B cell (primary cell): ENCODE results near the gene ZFPM1. TPM values are rescaled to one million over a fixed set of nuclear protein-coding genes. Genes with fewer than 3 reads are reported as not detected.

Experiments
- ATAC-seq: fragments of 200-7000 bp; cut with Tn5 transposase; one replicate; pipeline ENCODE4 v1.10.0; 2021; ENCODE audit warnings: low read depth, mild to moderate bottlenecking, moderate number of reproducible peaks, moderate library complexity
- CTCF ChIA-PET: fragments of 350-600 bp; sonication (Branson Sonifier 250); formaldehyde crosslinking; loops from one replicate; lab custom pipeline; 2021; ENCODE audit warnings: antibody characterized with exemption, inconsistent platforms; lab: Charles Lee
- POLR2A ChIA-PET: fragments of 350-600 bp; sonication (Branson Sonifier 250); formaldehyde crosslinking; loops from one replicate; lab custom pipeline; 2021; ENCODE audit warnings: antibody characterized with exemption; lab: Charles Lee
- DNase-seq: peaks from one replicate; pipeline ENCODE4 v3.0.0; 2013
- H2AFZ ChIP-seq: 2 replicates; pipeline ENCODE4 v1.6.1; 2012; ENCODE audit warnings: mild to moderate bottlenecking, low read depth, low read length; ENCODE audit not compliant: insufficient read depth, poor library complexity, severe bottlenecking
- H3K27ac ChIP-seq, 2 donors: 1 replicate in 1 of 2; 2 replicates in 1 of 2; pipeline ENCODE4 v1.5.1; 2012 to 2013; ENCODE audit warnings: low read length in 2 of 2, mild to moderate bottlenecking in 2 of 2, moderate library complexity in 1 of 2
- H3K27me3 ChIP-seq, 4 experiments: fragments of 200-600 bp in 1 of 4; sonication (generic) in 1 of 4; replicated peaks in 1 of 4; 1 replicate in 2 of 4; 2 replicates in 2 of 4; pipeline versions ENCODE4 v1.6.1 to v1.7.0; 2013 to 2016; ENCODE audit warnings: low read length in 3 of 4, mild to moderate bottlenecking in 2 of 4, mixed read lengths in 1 of 4, moderate library complexity in 1 of 4; ENCODE audit not compliant: insufficient read depth in 4 of 4, control insufficient read depth in 3 of 4; ENCODE audit errors: control extremely low read depth in 1 of 4
- H3K36me3 ChIP-seq, 2 experiments: replicated peaks in 1 of 2; 1 replicate in 1 of 2; 2 replicates in 1 of 2; pipeline versions ENCODE4 v1.6.1 to v1.7.1; 2013; ENCODE audit warnings: low read length in 1 of 2; ENCODE audit not compliant: insufficient read depth in 2 of 2, control insufficient read depth in 1 of 2; ENCODE audit errors: control extremely low read depth in 1 of 2, extremely low read depth in 1 of 2
- H3K4me1 ChIP-seq, 2 donors: fragments of 200-600 bp in 1 of 2; sonication (generic) in 1 of 2; 1 replicate in 1 of 2; 2 replicates in 1 of 2; pipeline versions ENCODE4 v1.5.1 to v1.6.1; 2013 to 2017; ENCODE audit warnings: low read length in 2 of 2; ENCODE audit not compliant: control insufficient read depth in 2 of 2, insufficient read depth in 2 of 2
- H3K4me2 ChIP-seq: replicated peaks from 2 replicates; pipeline ENCODE3; 2012; ENCODE audit warnings: mild to moderate bottlenecking, low read depth, low read length; ENCODE audit not compliant: poor library complexity, severe bottlenecking
- H3K4me3 ChIP-seq, 5 experiments: fragments of 200-600 bp in 1 of 5; sonication (generic) in 1 of 5; 1 replicate in 3 of 5; 2 replicates in 2 of 5; pipeline versions ENCODE4 v1.5.1 to v1.7.0; 2011 to 2016; ENCODE audit warnings: low read length in 4 of 5, mild to moderate bottlenecking in 4 of 5, low read depth in 2 of 5, control low read depth in 1 of 5, moderate library complexity in 1 of 5; ENCODE audit not compliant: insufficient read depth in 1 of 5; ENCODE audit errors: control extremely low read depth in 1 of 5, extremely low read depth in 1 of 5
- H3K79me2 ChIP-seq: fragments of 200-600 bp; sonication (generic); one replicate; pipeline ENCODE4 v1.6.0; 2016; ENCODE audit warnings: low read length; ENCODE audit not compliant: control insufficient read depth, insufficient read depth
- H3K9ac ChIP-seq: fragments of 200-600 bp; sonication (generic); 2 replicates; pipeline ENCODE4 v1.6.1; 2017; ENCODE audit warnings: mild to moderate bottlenecking, low read length, moderate library complexity
- H3K9me3 ChIP-seq, 3 donors: one replicate each; pipeline versions ENCODE4 v1.6.1 to v1.7.1; 2013; ENCODE audit warnings: low read length in 2 of 3; ENCODE audit not compliant: control insufficient read depth in 2 of 3, insufficient read depth in 1 of 3; ENCODE audit errors: control extremely low read depth in 1 of 3
- H4K20me1 ChIP-seq: 2 replicates; pipeline ENCODE4 v1.6.0; 2012; ENCODE audit warnings: mild to moderate bottlenecking, low read length; ENCODE audit not compliant: insufficient read depth, control insufficient read depth, poor library complexity, severe bottlenecking
- H3K27ac Mint-ChIP-seq: one replicate; pipeline ENCODE4 v1.8.0; 2021; ENCODE audit warnings: mixed read lengths
- H3K27me3 Mint-ChIP-seq: one replicate; pipeline ENCODE4 v1.8.0; 2021; ENCODE audit warnings: mixed read lengths
- H3K4me1 Mint-ChIP-seq: one replicate; pipeline ENCODE4 v1.8.0; 2021; ENCODE audit warnings: mixed read lengths
- H3K4me3 Mint-ChIP-seq: one replicate; pipeline ENCODE4 v1.8.0; 2021; ENCODE audit warnings: mixed read lengths
- H3K9me3 Mint-ChIP-seq: one replicate; pipeline ENCODE4 v1.8.0; 2022; ENCODE audit warnings: mixed read lengths; ENCODE audit not compliant: insufficient read depth
- CTCF ChIP-seq: fragments of 200-600 bp; IDR thresholded peaks from one replicate; pipeline ENCODE4 v1.8.0; 2022; ENCODE audit warnings: antibody characterized with exemption, mild to moderate bottlenecking
- EZH2 ChIP-seq: IDR thresholded peaks from 2 replicates; pipeline ENCODE4 v1.6.1; 2012; ENCODE audit warnings: borderline replicate concordance, low read depth, mild to moderate bottlenecking, moderate library complexity, low read length; ENCODE audit not compliant: insufficient read depth, poor library complexity, severe bottlenecking
- WGBS: methylation state at CpG from one replicate; pipeline ENCODE4 v1.1.5; 2013; ENCODE audit warnings: missing lambda C conversion rate; ENCODE audit not compliant: insufficient coverage; 5-methylcytosine and 5-hydroxymethylcytosine counted together
- intact Hi-C: fragments of 100-400 bp; cut with micrococcal nuclease; formaldehyde crosslinking; loops from one replicate; pipeline ENCODE4 v1.10.0; 2022
- polyA plus RNA-seq: library from polyadenylated mRNA; depleted of rRNA; stranded (reverse); fragments of >200 nt; gene quantifications from 2 replicates; pipeline ENCODE4 v1.2.3, GENCODE V29; 2012
- total RNA-seq, 2 donors: library from RNA; stranded (reverse); fragments of 120-200 nt in 1 of 2; gene quantifications; 1 replicate in 1 of 2; 2 replicates in 1 of 2; pipeline versions ENCODE4 v1.2.3 to v1.2.4, GENCODE V29; 2013 to 2022

Gene ZFPM1
- total and polyA plus RNA-seq, 2 donors (not counting 1 experiment from before 2014, with no cell fraction given): 4.3 to 34.6 TPM

DNA sequence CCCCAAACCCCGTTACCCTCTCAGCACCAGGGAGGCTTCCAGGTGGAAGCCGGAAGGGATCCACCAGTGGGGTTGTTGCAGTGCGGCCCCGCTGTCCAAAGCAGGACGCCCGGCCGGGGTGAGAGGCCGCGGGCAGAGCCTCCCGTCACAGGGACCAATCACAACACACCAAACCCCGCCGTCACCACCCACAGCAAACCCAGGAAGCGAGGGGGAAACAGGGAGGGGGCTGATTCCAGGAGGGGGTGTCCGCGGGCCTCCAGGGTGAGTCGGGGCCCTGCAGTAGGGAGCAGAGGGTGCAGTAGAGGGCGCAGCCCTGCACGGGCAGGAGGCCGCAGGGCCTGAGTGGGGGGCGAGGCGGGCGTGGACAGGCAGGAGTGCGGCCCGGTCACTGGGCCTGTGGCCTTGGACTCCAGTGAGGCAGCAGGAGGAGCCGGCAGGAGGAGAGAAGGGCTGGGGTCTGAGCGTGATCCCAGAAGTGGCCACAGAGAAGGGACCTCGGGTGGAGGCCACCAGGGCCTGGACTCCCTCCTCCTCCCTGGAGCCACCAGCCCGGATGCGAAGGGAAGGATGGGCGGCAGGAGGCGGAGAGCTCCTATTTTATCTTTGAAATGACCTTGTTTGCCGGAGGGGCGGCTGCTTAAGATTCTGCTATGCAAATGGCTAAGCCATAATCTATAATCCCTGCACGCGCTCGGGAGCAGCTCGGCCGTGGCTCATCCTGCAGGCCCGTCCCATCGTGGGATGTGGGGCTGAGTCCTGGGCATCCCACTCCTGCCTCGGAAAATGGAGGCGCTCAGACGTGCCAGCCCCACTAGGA lies 41.5 kb downstream of the ZFPM1 start:
- Mint-ChIP-seq H3K27ac (no peak overlapping the region), H3K27me3 (no peaks in the 10 kb centered on the region), H3K9me3 (no peaks in the 10 kb centered on the region), H3K4me1 (no peaks in the 10 kb centered on the region), H3K4me3 (no peak overlapping the region)
- intact Hi-C loops: no loop called here
- DNase-seq: no peak
- no peaks in the 10 kb centered on the region for H3K27me3 ChIP-seq
- ChIA-PET CTCF (no interaction called here), POLR2A (no interaction called here)
- H3K9ac ChIP-seq: no peak overlapping the region
- no peak overlapping the region for H3K4me3 ChIP-seq
- H2AFZ ChIP-seq: no peak overlapping the region
- no peaks in the 10 kb centered on the region for H3K9me3 ChIP-seq
- peaks cover 6% of the 10 kb centered on the region for H4K20me1 ChIP-seq
- TF ChIP-seq CTCF (no peak), EZH2 (no peak)
- 95% methylated on average over 34 of the region's 43 CpGs for WGBS
- peaks cover 0 to 4% of the 10 kb centered on the region in 2 experiments for H3K36me3 ChIP-seq
- H3K4me2 ChIP-seq: no peak overlapping the region
- H3K27ac ChIP-seq: no peak overlapping the region
- no peak for ATAC-seq
- H3K79me2 ChIP-seq: peaks cover 8% of the 10 kb centered on the region
- peaks cover 0 to 3% of the 10 kb centered on the region in 2 donors for H3K4me1 ChIP-seq

- H3K27me3 Mint-ChIP-seq: no peaks in the 10 kb centered on the region
- Histone ChIP-seq H4K20me1 (peaks cover 6% of the 10 kb centered on the region), H3K9me3 (no peaks in the 10 kb centered on the region), H3K9ac (no peak overlapping the region), H2AFZ (no peak overlapping the region), H3K4me1 (peaks cover 0 to 6% of the 10 kb centered on the region in 2 donors), H3K27ac (no peak overlapping the region), H3K27me3 (no peaks in the 10 kb centered on the region), H3K4me2 (no peak overlapping the region), H3K79me2 (peaks cover 10% of the 10 kb centered on the region), H3K36me3 (peaks cover 0 to 4% of the 10 kb centered on the region in 2 experiments), H3K4me3 (no peak overlapping the region)
- WGBS: 93% methylated on average over 12 of the region's 15 CpGs
- intact Hi-C loops: no loop called here
- no peak overlapping the region for H3K27ac Mint-ChIP-seq
- ChIA-PET POLR2A (no interaction called here), CTCF (no interaction called here)
- H3K4me3 Mint-ChIP-seq: no peak overlapping the region
- H3K9me3 Mint-ChIP-seq: no peaks in the 10 kb centered on the region
- ATAC-seq (no peak), DNase-seq (no peak)
- H3K4me1 Mint-ChIP-seq: no peaks in the 10 kb centered on the region
- TF ChIP-seq EZH2: no peak
- TF ChIP-seq CTCF: no peak
These were observed 42.2 kb downstream of the ZFPM1 start for GRCh38 chr16:88495268-88495772.
